AG08396 (cell line): ENCODE measurements around the gene OXER1.
"Not testable (repeated sequence)": the region's sequence is repeated elsewhere in the genome, so short reads cannot be mapped to it uniquely, and the experiment has no call there.

Experiments
- DNase-seq: peaks from one replicate; pipeline ENCODE4 v3.0.0; 2012; ENCODE audit warnings: low spot score, mixed read lengths

Gene OXER1

GRCh38 chr2:42752314-42752713, 11.6 kb downstream of the OXER1 start:
- DNase-seq, result no peak

- no peak for DNase-seq
These were observed 15.1 kb downstream of the OXER1 start for GRCh38 chr2:42748840-42749239.

- no peak for DNase-seq
These were observed 16.5 kb downstream of the OXER1 start for GRCh38 chr2:42747422-42747821.

- DNase-seq, result no peak
These were observed 19.3 kb downstream of the OXER1 start for GRCh38 chr2:42744545-42745082.

GRCh38 chr2:42743659-42743990, 20.3 kb downstream of the OXER1 start:
- no peak for DNase-seq

GRCh38 chr2:42742740-42743658, 20.9 kb downstream of the OXER1 start:
- DNase-seq, result no peak

- DNase-seq, result no peak
These were observed 22.8 kb downstream of the OXER1 start for GRCh38 chr2:42741140-42741539.

GRCh38 chr2:42736598-42737322, 27.2 kb downstream of the OXER1 start:
- DNase-seq, result no peak

GRCh38 chr2:42733852-42734251, 30.1 kb downstream of the OXER1 start:
- DNase-seq, result no peak

- not testable (repeated sequence) for DNase-seq
These were observed 32.6 kb downstream of the OXER1 start for GRCh38 chr2:42731316-42731715.

- DNase-seq, result no peak
These were observed 37.3 kb downstream of the OXER1 start for GRCh38 chr2:42726680-42727079.

GRCh38 chr2:42725657-42726056, 38.3 kb downstream of the OXER1 start:
- DNase-seq, result no peak

GRCh38 chr2:42724886-42725285, 39.0 kb downstream of the OXER1 start:
- no peak for DNase-seq

GRCh38 chr2:42723465-42723864, 40.5 kb downstream of the OXER1 start:
- DNase-seq, result no peak

GRCh38 chr2:42722320-42723190, 41.4 kb downstream of the OXER1 start:
- DNase-seq, result peak; percentile 64

- DNase-seq, result no peak
These were observed 42.0 kb downstream of the OXER1 start for GRCh38 chr2:42721898-42722297.

GRCh38 chr2:42714686-42715085, 49.2 kb downstream of the OXER1 start:
- DNase-seq, result no peak

GRCh38 chr2:42713920-42714319, 50.0 kb downstream of the OXER1 start:
- DNase-seq, result no peak

GRCh38 chr2:42712934-42713333, 51.0 kb downstream of the OXER1 start:
- no peak for DNase-seq
